Measurements from ENCODE around the gene CRIP3. TPM values are rescaled to one million over a fixed set of nuclear protein-coding genes. Genes with fewer than 3 reads are reported as not detected.

The CRIP3 gene
- total and polyA plus RNA-seq, 10 of the 15 experiments (the other 5 are each of a cell fraction or from before 2014, with no cell fraction given), result 1.5 to 9.2 (median 2.2) TPM

GRCh38 chr6:43268782-43269272, 39.8 kb downstream of the CRIP3 start:
- BruUV-seq (replicated peaks), result no TSS peak
- no peak overlapping the region for H3K9ac ChIP-seq (ENCODE audit: control insufficient read depth, insufficient read depth, low read length)
- H3K27me3 ChIP-seq (replicated peaks in 1 of 2; ENCODE audit: control insufficient read depth in 2 of 2, insufficient read depth in 2 of 2, low read length in 1 of 2), result no peaks in the 10 kb centered on the region
- no peaks in the 10 kb centered on the region for H3K79me2 ChIP-seq (ENCODE audit: control insufficient read depth, insufficient read depth, low read length)
- H3K36me3 ChIP-seq (ENCODE audit: control insufficient read depth in 2 of 2, insufficient read depth in 2 of 2, low read length in 1 of 2), result no peaks in the 10 kb centered on the region
- DNase-seq (ENCODE audit: low read depth, low spot score) (no peak), FAIRE-seq (no peak), ATAC-seq (no peak)
- H3K4me1 ChIP-seq (ENCODE audit: control insufficient read depth, insufficient read depth, low read length), result peaks cover 19% of the 10 kb centered on the region
- peak overlapping the region; percentile 69; the same call in 1 of the 2 replicates for H2AFZ ChIP-seq (ENCODE audit: control insufficient read depth, low read depth, low read length)
- 82% methylated on average over 10 of the region's 10 CpGs for WGBS (ENCODE audit: insufficient coverage, insufficient replicate concordance, low lambda C conversion rate, missing lambda C conversion rate)
- intact Hi-C loops (cut with micrococcal nuclease; ENCODE audit: unreplicated experiment), result no loop called here
- TF ChIP-seq EP300 (IDR thresholded peaks at IDR 0.05; ENCODE audit: borderline replicate concordance in 1 of 2, control insufficient read depth in 1 of 2, low read depth in 2 of 2, low read length in 2 of 2), result no peak
- TF ChIP-seq ZNF24 (IDR thresholded peaks at IDR 0.05), result no peak
- TF ChIP-seq PKNOX1 (IDR thresholded peaks at IDR 0.05), result no peak
- no peak for TF ChIP-seq MLLT1 (IDR thresholded peaks at IDR 0.05)
- TF ChIP-seq SIN3A (IDR thresholded peaks at IDR 0.05; ENCODE audit: low read depth, low read length), result no peak
- no peak for TF ChIP-seq NR2F1 (conservative IDR thresholded peaks at IDR 0.05)
- TF ChIP-seq ZSCAN29 (IDR thresholded peaks at IDR 0.05), result no peak
- TF ChIP-seq CHD2 (IDR thresholded peaks at IDR 0.05; ENCODE audit: borderline replicate concordance, low read depth, low read length), result no peak
- no peak for TF ChIP-seq KLF5 (IDR thresholded peaks at IDR 0.05; ENCODE audit: partially characterized antibody)
- TF ChIP-seq MTA2 (IDR thresholded peaks at IDR 0.05; ENCODE audit: low read depth), result no peak
- no peak for TF ChIP-seq HCFC1 (IDR thresholded peaks at IDR 0.05; ENCODE audit: low read length)
- no peak for TF ChIP-seq IRF4 (IDR thresholded peaks at IDR 0.05; ENCODE audit: low read depth, low read length)
- no peak for TF ChIP-seq JUNB (IDR thresholded peaks at IDR 0.05)
- no peak for TF ChIP-seq RUNX3 (IDR thresholded peaks at IDR 0.05; ENCODE audit: low read length)
- TF ChIP-seq CHD4 (IDR thresholded peaks at IDR 0.05), result no peak
- no peak for TF ChIP-seq EZH2 (IDR thresholded peaks at IDR 0.05; ENCODE audit: borderline replicate concordance, control insufficient read depth, low read depth, low read length)
- CTCF ChIA-PET, result interaction anchor here (0.7 to 3.2 kb wide), 12 partner anchors 40 to 238 kb away, joined by 3 to 15 read pairs (median 3); partner anchors contain the start of gene CRIP3
- no peak overlapping the region for H3K27ac ChIP-seq (ENCODE audit: control insufficient read depth, insufficient read depth)
- peak overlapping the region; percentile 85; the same call in 1 of the 2 replicates for H3K4me2 ChIP-seq (ENCODE audit: control insufficient read depth, insufficient read depth)
- SMC1A ChIA-PET (ENCODE audit: uncharacterized antibody, unreplicated experiment), result interaction anchor here (0.7 to 2.5 kb wide), 15 partner anchors 8 to 305 kb away, joined by 3 to 10 read pairs (median 4); partner anchors contain the start of gene CRIP3
- no peaks in the 10 kb centered on the region for H4K20me1 ChIP-seq (ENCODE audit: control insufficient read depth, insufficient read depth)
- POLR2A ChIA-PET, result interaction anchor here (0.5 to 1.6 kb wide), 4 partner anchors 54 to 101 kb away, joined by 3 to 6 read pairs (median 4); partner anchors contain the start of gene ZNF318
- in situ Hi-C loops (cut with MboI), result no loop called here
- no peaks in the 10 kb centered on the region for H3K9me3 ChIP-seq (replicated peaks; ENCODE audit: control insufficient read depth, insufficient read depth, low read length)
- RAD21 ChIA-PET (ENCODE audit: unreplicated experiment), result interaction anchor here (1.0 to 2.1 kb wide), 8 partner anchors 73 to 241 kb away, joined by 3 to 9 read pairs (median 4); partner anchors contain the start of gene ZNF318
- H3K4me3 ChIP-seq, result no peak overlapping the region
